GM21723 (cell line): ENCODE data around the gene UROS.
A peak's percentile ranks its signal among the peaks of the same experiment; 100 is the strongest.

Experiments
- ATAC-seq: cut with Tn5 transposase; IDR thresholded peaks from one replicate; pipeline ENCODE4 v1.9.1; 2021; ENCODE audit warnings: mild to moderate bottlenecking, moderate library complexity; ENCODE audit not compliant: unreplicated experiment

UROS gene

DNA sequence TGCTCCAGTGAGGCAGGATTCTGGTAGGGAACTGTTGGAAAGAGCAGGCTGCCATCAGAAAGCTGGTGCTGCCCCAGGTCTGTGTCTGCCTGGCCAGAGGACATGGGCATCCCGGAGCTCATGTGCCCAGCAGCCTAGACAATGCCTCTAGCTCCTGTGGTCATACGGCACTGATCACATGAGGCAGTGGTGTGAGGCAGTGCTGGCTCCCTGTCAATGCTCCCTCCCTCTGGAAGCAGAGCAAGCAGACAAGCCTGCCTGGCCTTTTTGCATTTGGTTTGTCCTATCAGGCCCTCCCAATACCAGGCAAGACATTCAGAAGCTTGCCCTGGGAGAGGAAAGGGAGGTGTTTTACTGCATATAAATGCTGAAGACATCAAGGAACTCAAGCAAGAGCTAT, 27.9 kb downstream of the UROS start:
- ATAC-seq, result no peak

DNA sequence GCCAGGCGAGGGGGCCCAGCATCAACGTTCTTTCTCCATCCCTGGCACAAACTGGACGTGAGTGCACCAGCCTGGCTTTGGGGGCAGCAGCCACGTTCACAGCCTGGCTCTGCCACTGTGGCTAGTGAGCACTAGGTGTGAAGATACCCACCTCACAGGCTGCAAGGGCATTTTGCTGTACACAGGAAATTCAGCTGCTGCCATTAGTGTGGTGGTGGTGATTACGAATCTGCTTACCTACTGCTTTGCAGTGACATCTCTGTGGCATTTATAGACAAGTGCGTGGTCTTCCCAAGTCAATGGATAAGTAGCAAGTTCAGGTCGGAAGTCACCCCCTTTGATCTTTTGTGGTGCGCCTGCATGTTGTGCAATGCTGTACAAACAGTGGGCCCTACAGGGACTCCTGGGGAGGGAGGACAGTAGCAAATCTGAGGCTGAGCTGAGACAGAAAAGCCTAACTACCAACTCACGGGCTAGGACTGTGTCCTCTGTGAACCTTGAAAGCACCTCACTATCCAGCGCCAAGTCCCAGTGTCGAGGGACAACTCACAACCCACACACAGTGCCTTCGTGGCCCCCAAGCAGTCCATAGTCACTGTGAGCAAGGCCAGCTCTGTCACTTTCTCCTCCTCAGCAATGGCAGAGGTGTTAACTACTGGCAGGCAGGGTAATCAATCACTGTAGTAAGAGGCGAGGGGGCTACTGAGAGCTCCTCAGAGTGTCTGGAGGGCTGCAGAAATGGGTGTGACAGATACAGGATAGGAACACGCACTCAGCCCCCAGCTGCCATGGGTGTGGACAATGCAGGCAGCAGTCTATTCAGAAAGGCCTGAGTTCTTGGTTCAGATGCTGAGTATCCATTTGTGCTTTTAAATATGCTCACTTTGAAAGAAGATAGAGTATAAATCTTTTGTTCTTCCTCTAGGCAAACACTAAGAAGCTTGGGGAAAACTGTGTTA, 30.4 kb downstream of the UROS start:
- no peak for ATAC-seq

GRCh38 chr10:125788156-125789034, 34.7 kb downstream of the UROS start:
- ATAC-seq, result no peak

GRCh38 chr10:125785791-125786190, 37.3 kb downstream of the UROS start:
- ATAC-seq, result no peak

- peak; percentile 91 for ATAC-seq
Observed at GRCh38 chr10:125783957-125784356, 39.1 kb downstream of the UROS start.

DNA sequence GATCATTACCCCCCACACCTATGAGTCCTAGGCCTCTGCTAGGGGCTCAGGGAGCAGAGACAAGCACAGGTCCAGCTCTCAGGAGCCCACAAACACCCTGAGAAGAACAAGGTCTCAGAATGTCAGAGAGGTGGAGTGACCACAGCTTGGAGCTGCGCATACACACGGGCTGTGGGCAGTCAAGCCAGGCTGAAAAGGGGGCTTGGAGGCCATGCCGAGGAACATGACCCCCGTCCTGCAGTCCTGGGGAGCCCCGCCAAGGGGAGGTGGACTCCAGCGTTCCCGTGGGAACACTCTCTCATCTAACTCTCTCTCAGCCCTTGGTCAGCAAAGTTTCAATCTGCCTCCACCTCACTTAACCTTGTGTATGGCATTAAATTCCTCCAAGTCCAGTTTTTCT, 39.6 kb downstream of the UROS start:
- ATAC-seq, result no peak

- no peak for ATAC-seq
Observed at GRCh38 chr10:125782616-125783015, 40.4 kb downstream of the UROS start.

DNA sequence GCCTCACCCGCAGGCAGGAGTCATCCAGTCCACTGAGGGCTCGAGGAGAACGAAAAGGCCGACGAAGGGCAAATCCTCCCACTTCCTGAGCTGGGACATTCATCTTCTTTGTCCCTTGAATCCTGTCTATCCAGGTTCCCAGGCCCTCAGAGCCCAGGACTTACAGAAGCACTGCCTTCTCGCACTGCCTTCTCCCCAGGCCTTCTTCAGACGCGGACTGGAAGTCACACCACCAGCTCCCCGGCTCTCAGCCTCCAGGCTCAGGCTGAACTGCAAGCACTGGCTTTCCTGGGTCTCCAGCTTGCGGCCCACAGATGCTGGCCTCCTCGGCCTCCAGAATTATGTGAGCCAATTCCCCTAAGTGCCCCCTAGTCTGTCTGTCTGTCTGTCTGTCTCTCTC, 41.0 kb downstream of the UROS start:
- no peak for ATAC-seq

- ATAC-seq, result no peak
Observed at GRCh38 chr10:125781374-125781773, 41.7 kb downstream of the UROS start.

GRCh38 chr10:125779403-125780327, 43.4 kb downstream of the UROS start:
- no peak for ATAC-seq

GRCh38 chr10:125778556-125778955, 44.5 kb downstream of the UROS start:
- ATAC-seq, result no peak

- ATAC-seq, result no peak
Observed at GRCh38 chr10:125777806-125778205, 45.3 kb downstream of the UROS start.

DNA sequence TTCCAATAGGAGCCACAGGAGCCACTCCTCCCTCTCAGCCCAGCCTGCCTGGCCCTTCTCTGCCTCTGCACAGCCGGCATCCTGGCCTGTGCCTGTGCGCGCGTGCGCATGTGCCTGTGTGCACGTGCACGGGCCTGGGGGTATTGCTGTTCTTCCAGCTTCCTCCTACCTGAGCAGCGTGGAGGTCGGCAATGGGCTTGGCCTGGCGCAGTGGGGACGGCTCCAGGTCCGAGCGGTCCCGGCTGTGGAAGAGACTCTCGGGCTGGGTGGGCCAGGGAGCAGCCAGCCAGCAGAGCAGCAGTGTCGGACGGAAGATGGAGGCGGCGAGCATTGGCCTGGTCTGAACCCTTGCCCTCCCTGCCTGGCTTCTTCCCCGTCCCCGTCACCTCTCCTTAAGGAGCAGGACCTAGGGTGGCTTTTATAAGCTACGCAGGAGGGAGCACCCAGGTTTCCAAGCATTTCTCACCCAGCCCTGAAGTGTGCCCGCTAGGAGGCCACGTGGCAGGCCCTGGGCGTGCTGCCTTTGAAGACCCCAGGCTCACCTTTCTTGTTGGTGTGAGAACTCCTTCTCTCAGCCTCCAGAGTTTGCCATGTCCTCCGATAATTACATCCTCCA, 47.5 kb downstream of the UROS start, which contains the start of gene MMP21:
TSS of gene MMP21 (minus strand) at position 331 of the 616 bp plus-strand sequence. CDS start at position 331, 0 bp downstream.
- ATAC-seq, result no peak

DNA sequence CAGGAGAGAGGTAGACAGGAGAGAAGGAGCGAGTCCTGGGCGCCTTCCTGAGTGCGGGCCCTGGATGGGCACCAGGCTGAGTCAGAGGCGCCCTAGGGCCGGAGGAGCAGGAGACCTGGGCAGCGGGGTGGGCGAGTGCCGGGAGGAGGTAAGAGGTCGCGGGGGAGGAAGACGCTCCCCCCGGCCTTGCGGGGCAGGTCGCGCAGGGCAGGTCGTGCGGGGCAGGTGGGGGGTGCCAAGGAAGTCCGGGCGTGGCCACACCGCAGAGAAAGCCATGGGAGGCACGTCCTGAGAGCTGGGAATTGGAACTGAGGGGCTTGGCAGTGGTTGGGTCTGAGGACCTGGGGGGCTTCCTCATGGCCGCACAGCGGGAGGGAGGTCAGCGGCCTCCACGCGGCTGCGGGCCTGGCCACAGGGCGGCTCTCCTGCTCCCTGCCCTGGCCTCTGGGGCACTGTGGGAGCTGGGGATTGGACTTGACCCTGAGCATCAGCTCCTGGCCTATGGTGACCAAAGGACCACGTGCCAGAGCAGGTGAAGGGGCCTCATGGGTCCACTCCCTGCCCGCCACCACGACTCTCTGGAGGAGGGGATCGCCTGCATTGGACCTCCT, 48.4 kb downstream of the UROS start:
- ATAC-seq, result no peak

DNA sequence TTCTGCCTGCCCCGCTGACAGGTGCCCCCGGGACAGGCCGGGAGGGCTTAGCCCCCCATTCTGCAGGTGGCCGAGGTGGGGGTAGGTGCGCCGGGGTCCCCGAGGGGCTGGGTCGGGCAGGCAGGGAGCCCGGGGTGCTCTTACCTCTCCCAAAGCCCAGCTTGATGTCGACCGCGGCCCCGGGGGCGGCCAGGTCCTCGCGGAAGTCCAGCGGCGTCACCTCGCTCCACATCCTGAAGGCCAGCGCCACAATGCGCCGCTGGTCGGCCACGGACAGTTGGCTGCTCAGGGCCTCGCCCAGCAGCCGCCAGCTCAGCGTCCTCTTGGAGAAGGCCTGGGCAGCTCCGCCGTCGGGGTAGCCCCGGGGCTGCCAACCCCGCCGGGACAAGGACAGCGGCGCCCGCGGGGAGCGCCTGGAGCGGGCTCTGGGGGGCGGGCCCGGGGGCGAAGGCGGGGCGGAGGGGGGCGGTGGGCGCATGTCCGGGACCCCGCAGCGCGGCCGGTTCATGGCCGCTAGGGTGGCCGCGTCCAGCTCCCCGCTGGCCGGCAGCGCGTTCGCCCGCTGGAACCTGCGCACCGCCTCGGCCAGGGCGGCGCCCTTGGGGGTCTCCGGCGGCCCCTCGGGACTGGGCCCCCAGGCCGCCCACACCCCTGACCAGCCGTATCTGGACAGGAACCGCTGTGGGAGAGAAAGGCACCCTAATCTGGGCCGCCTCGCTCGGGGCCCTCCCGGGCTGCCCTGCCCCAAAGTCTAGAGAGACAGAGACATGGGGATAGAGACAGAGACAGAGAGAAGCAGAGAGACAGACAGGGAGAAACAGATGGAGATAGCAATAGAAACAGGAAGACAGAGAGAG, 49.1 kb downstream of the UROS start:
- no peak for ATAC-seq

DNA sequence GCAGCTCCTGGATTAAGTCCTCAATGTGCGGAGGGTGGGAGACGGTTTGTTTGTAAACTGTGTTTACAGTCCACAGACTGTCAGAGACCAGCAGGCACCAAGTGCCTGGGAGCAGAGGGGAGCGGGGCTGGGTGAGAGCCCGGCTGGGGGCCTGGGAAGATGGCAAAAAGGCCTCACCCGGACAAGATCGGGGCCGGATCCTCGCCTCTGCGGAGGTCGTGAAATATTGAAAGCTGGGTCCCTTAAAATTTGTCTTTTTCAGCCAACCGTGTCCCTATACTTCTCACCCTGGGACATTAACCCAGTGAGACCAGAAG, 50.2 kb downstream of the UROS start:
- ATAC-seq, result no peak

- no peak for ATAC-seq
Observed at GRCh38 chr10:125772112-125772863, 50.8 kb downstream of the UROS start.

DNA sequence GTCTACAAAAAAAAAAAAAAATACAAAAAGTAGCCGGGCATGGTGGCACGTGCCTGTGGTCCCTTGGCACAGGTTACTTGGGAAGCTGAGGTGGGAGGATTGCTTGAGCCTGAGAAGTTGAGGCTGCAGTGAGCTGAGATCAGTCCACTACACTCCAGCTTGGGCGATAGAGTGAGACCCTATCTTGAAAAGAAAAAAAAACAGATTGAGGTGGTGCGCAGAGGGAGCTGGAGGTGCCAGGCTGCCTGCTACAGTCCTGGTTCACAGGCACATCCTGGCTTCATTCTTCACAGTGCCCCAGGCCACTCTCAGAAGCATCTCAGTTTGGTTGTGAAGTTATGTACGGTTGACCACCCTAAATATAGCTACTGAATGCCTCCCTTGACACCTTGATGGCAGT, 52.2 kb downstream of the UROS start:
- ATAC-seq, result no peak
